Breast epithelium (tissue), 3 donors: Measurements from ENCODE around the gene HILPDA.

Source experiments
- CTCF ChIP-seq, 3 donors: fragments of 450-650 bp; IDR thresholded peaks; one replicate each; pipeline ENCODE4 v1.5.1; 2016 to 2017; ENCODE audit warnings: antibody characterized with exemption in 3 of 3, mild to moderate bottlenecking in 3 of 3, moderate library complexity in 3 of 3
- POLR2A ChIP-seq: fragments of 450-650 bp; IDR thresholded peaks from one replicate; pipeline ENCODE4 v1.6.1; 2016; ENCODE audit warnings: antibody characterized with exemption, mild to moderate bottlenecking, moderate library complexity

- TF ChIP-seq CTCF (IDR thresholded peaks at IDR 0.05): no peak
- TF ChIP-seq POLR2A: no peak
Observed at GRCh38 chr7:128431754-128432153, 23.9 kb upstream of the HILPDA start.
